Pancreas (tissue), 10 donors: ENCODE measurements around the gene COL16A1. TPM values are rescaled to one million over a fixed set of nuclear protein-coding genes. Genes with fewer than 3 reads are reported as not detected.
A peak's percentile ranks its signal among the peaks of the same experiment; 100 is the strongest.

Experiments
- ATAC-seq, 4 donors: fragments of 200-7000 bp; cut with Tn5 transposase; one replicate each; pipeline versions ENCODE4 v1.8.0 to v1.9.1; 2020; ENCODE audit warnings: mild to moderate bottlenecking in 4 of 4, moderate library complexity in 4 of 4
- DNase-seq, 6 donors: peaks; one replicate each; pipeline ENCODE4 v3.0.0-alpha.2; 2020
- FAIRE-seq: peaks from 2 replicates; lab custom pipeline; 2012; peaks lifted over from hg19 to GRCh38; lab: Jason Lieb, UNC
- H3K27ac ChIP-seq, 4 donors: fragments of 200-600 bp; sonication (generic); 1 replicate in 3 of 4; 2 replicates in 1 of 4; pipeline versions ENCODE4 v1.5.0 to v1.8.0; 2020
- H3K27me3 ChIP-seq, 4 donors: fragments of 200-600 bp; one replicate each; pipeline ENCODE4 v1.8.0; 2021
- H3K36me3 ChIP-seq, 3 donors: fragments of 200-600 bp; sonication (generic) in 1 of 3; one replicate each; pipeline versions ENCODE4 v1.5.0 to v1.8.0; 2020 to 2021
- H3K4me1 ChIP-seq, 3 donors: fragments of 200-600 bp; one replicate each; pipeline ENCODE4 v1.8.0; 2021
- H3K4me3 ChIP-seq, 4 donors: fragments of 200-600 bp; sonication (generic) in 2 of 4; one replicate each; pipeline versions ENCODE4 v1.5.0 to v1.8.0; 2020 to 2021
- H3K9me3 ChIP-seq, 4 donors: fragments of 200-600 bp; one replicate each; pipeline ENCODE4 v1.8.0; 2021
- WGBS, 2 donors: extraction: QIAGEN DNeasy Blood & Tissue Kit; methylation state at CpG; one replicate each; pipeline ENCODE4 v1.1.7; 2013; 5-methylcytosine and 5-hydroxymethylcytosine counted together
- intact Hi-C, 3 donors: fragments of 100-400 bp; cut with DNase I; formaldehyde crosslinking; loops; one replicate each; pipeline versions ENCODE4 v1.11.1 to v1.14.2; 2022
- polyA plus RNA-seq, 2 donors: library from polyadenylated mRNA; stranded (reverse); fragments of 200-250 nt; gene quantifications; one replicate each; pipeline ENCODE4 v1.2.3, GENCODE V29; 2013
- total RNA-seq, 6 donors: library from RNA; stranded (reverse); fragmentation: NEBNext Ultra II Directional in 4 of 6; extraction: Animal tissue kit (Norgen Biotek cat#: 25700) in 4 of 6; gene quantifications; one replicate each; pipeline versions ENCODE4 v1.2.1 to v1.2.4, GENCODE V29; 2021 to 2023
- TF ChIP-seq, protein P1 (sequence below), 4 donors: fragments of 200-600 bp; sonication (generic) in 3 of 4; IDR thresholded peaks; one replicate each; pipeline versions ENCODE4 v1.5.0 to v1.8.0; 2021; ENCODE audit warnings: antibody characterized with exemption in 4 of 4
- donor health status: healthy with polysubstance abuse.
- donor health status: DM: no; HTN: no; CAD: no; lungs with moderate emphysema.
- donor health status: DM: no; HTN: no; CAD: no.
- donor health status: control.
- donor health status: control.
- donor health status: Bipolar disorder and iron deficiency.
- donor health status: DM: yes; HTN: yes; CAD: no.
- donor health status: DM: no; HTN: no; CAD: no.
- donor health status: DM: no; HTN: no; CAD: no.
- donor health status: DM: yes; HTN: yes; CAD: no.

The COL16A1 gene
- total and polyA plus RNA-seq, 8 donors = 3.3 to 26.7 (median 11.2) TPM

DNA sequence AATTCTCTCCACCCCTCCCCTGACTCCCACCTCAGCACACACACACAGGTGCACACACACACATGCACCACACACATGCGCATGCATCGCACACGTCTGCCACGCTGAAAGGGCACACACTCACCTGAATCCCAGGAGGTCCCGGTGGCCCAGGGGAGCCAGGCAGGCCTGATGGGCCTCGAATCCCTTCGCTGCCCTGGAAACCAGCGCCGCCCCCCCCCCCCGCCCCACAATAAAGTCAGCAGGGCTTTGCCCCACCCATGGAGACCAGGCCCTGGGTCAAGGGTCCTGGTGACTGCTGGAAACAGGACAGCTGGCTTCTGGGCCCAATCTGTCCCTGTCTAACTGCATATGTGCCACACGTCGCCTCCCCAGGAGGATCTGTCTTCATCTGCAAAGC lies 41.4 kb downstream of the COL16A1 start:
- peak in 1 of 6 donors; percentile 42 for DNase-seq
- Histone ChIP-seq H3K27me3 (no peaks in the 10 kb centered on the region), H3K4me1 (no peaks in the 10 kb centered on the region), H3K36me3 (no peaks in the 10 kb centered on the region), H3K4me3 (no peak overlapping the region), H3K27ac (no peak overlapping the region), H3K9me3 (no peaks in the 10 kb centered on the region)
- WGBS, 2 donors = 71 to 73% methylated on average over 12 of the region's 12 CpGs
- TF ChIP-seq, protein P1, sequence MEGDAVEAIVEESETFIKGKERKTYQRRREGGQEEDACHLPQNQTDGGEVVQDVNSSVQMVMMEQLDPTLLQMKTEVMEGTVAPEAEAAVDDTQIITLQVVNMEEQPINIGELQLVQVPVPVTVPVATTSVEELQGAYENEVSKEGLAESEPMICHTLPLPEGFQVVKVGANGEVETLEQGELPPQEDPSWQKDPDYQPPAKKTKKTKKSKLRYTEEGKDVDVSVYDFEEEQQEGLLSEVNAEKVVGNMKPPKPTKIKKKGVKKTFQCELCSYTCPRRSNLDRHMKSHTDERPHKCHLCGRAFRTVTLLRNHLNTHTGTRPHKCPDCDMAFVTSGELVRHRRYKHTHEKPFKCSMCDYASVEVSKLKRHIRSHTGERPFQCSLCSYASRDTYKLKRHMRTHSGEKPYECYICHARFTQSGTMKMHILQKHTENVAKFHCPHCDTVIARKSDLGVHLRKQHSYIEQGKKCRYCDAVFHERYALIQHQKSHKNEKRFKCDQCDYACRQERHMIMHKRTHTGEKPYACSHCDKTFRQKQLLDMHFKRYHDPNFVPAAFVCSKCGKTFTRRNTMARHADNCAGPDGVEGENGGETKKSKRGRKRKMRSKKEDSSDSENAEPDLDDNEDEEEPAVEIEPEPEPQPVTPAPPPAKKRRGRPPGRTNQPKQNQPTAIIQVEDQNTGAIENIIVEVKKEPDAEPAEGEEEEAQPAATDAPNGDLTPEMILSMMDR (IDR thresholded peaks at IDR 0.05) = no peak
- no peak for FAIRE-seq
- ATAC-seq = no peak
- intact Hi-C loops = loop anchor here (2.0 to 5.0 kb wide), 2 partner anchors 86 to 130 kb away; no protein-coding TSS in a partner anchor

DNA sequence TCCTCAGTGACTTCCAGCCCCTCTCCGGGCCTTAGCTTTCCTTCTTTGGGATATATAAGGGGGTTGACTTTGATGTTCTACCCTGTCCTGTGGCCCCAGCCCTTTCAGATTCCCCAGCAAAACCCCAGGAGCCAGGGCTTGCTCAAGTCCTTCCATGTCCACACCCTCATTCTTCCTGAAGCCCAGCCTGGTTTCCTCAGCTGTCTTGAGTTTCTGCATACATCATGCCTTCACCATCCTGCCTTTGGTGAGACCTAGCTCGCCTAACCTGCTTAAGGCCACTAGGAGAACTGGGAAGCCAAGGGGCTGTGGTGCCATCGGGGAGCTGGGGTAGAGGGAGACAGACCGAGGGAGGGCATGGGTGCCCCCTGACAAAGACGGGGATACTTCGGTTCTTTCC lies 42.0 kb downstream of the COL16A1 start:
- ATAC-seq = no peak
- Histone ChIP-seq H3K36me3 (no peaks in the 10 kb centered on the region), H3K9me3 (no peaks in the 10 kb centered on the region), H3K27me3 (no peaks in the 10 kb centered on the region), H3K4me1 (no peaks in the 10 kb centered on the region), H3K27ac (no peak overlapping the region), H3K4me3 (no peak overlapping the region)
- intact Hi-C loops = loop anchor here (2.0 to 5.0 kb wide), 2 partner anchors 87 to 130 kb away; no protein-coding TSS in a partner anchor
- 73 to 79% methylated on average over 6 of the region's 6 CpGs for WGBS, 2 donors
- DNase-seq = no peak
- FAIRE-seq = no peak
- TF ChIP-seq, protein P1 (IDR thresholded peaks at IDR 0.05) = no peak

DNA sequence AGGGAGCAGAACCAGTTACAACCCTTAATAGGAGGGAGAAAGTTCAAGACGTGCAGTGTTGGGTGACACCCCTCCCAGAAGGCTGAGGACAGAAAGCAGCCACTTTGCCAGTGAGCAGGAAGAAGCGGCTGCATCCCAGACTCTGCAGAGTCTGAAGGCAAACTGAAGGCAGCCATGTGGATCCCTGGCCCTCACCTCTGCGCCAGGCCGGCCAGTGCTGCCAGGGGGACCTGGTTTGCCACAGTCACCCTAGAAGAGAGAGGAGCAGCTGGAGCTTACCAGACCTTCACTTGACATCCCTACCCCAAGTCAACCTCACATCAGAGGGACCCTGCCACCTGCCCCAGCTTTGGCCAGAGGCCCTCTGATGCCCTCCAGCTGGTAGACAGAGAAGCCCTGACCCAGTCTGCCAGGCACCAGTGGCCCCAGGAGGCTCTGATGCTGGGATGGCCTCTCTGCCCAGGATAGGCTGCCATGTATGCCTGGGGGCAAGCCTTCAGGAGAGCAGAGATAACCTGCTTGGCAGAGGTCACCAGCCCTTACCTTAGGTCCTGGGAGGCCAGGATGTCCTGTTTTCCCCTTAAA lies 42.9 kb downstream of the COL16A1 start:
- ATAC-seq (no peak), FAIRE-seq (no peak), DNase-seq (peak in 1 of 6 donors; percentile 45)
- TF ChIP-seq, protein P1 (IDR thresholded peaks at IDR 0.05) = no peak
- H3K4me1 ChIP-seq = no peaks in the 10 kb centered on the region
- intact Hi-C loops = loop anchor here (5.0 kb wide), 1 partner anchor 131 kb away; no protein-coding TSS in a partner anchor
- WGBS, 2 donors = 82 to 92% methylated on average over 4 of the region's 4 CpGs
- no peak overlapping the region for H3K27ac ChIP-seq
- H3K36me3 ChIP-seq = no peaks in the 10 kb centered on the region
- H3K27me3 ChIP-seq = no peaks in the 10 kb centered on the region
- no peak overlapping the region for H3K4me3 ChIP-seq
- no peaks in the 10 kb centered on the region for H3K9me3 ChIP-seq

GRCh38 chr1:31659889-31660288 lies 43.9 kb downstream of the COL16A1 start:
- H3K4me1 ChIP-seq = no peaks in the 10 kb centered on the region
- intact Hi-C loops = loop anchor here (5.0 kb wide), 1 partner anchor 132 kb away; no protein-coding TSS in a partner anchor
- DNase-seq (no peak), FAIRE-seq (no peak), ATAC-seq (no peak)
- no peak overlapping the region for H3K4me3 ChIP-seq
- no peaks in the 10 kb centered on the region for H3K27me3 ChIP-seq
- TF ChIP-seq, protein P1 (IDR thresholded peaks at IDR 0.05) = no peak
- H3K27ac ChIP-seq = no peak overlapping the region
- no peaks in the 10 kb centered on the region for H3K36me3 ChIP-seq
- H3K9me3 ChIP-seq = no peaks in the 10 kb centered on the region
- 92 to 96% methylated on average over 3 of the region's 3 CpGs for WGBS, 2 donors

DNA sequence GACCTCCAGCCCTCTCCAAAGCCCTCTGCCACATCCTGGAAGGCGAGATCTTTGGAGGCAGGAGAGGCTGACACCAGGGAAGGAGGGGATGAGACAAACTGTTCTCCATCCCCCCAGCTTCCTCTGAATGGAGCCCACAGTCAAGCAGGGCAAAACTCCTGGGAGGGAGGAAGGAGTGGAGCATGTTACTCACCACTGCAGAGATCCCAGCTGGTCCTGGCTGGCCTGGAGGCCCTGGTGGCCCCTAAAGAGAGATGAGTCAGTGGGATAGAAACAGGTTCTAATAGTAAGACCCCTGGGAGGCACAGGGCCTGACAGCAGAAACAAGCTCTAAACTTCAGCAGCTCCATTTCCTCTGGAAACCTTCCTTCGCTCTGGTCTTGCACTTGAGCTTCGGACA lies 45.1 kb downstream of the COL16A1 start:
- 75 to 80% methylated on average over 3 of the region's 3 CpGs for WGBS, 2 donors
- Histone ChIP-seq H3K27ac (no peak overlapping the region), H3K9me3 (no peaks in the 10 kb centered on the region), H3K4me3 (no peak overlapping the region), H3K36me3 (no peaks in the 10 kb centered on the region), H3K4me1 (no peaks in the 10 kb centered on the region), H3K27me3 (no peaks in the 10 kb centered on the region)
- intact Hi-C loops = no loop called here
- no peak for DNase-seq
- no peak for FAIRE-seq
- ATAC-seq = no peak
- TF ChIP-seq, protein P1 (IDR thresholded peaks at IDR 0.05) = no peak
